Neural progenitor cell (in vitro differentiated cells): ENCODE data around the gene CDH2.

Experiments
- EZH2 ChIP-seq: fragments of 200-600 bp; sonication (generic); IDR thresholded peaks from 2 replicates; pipeline ENCODE4 v1.6.1; 2017; ENCODE audit warnings: antibody characterized with exemption, mild to moderate bottlenecking, moderate library complexity
- TF ChIP-seq, protein P1 (sequence below): fragments of 200-600 bp; sonication (generic); IDR thresholded peaks from 2 replicates; pipeline ENCODE4 v1.5.1; 2017; ENCODE audit warnings: antibody characterized with exemption, mild to moderate bottlenecking

DNA sequence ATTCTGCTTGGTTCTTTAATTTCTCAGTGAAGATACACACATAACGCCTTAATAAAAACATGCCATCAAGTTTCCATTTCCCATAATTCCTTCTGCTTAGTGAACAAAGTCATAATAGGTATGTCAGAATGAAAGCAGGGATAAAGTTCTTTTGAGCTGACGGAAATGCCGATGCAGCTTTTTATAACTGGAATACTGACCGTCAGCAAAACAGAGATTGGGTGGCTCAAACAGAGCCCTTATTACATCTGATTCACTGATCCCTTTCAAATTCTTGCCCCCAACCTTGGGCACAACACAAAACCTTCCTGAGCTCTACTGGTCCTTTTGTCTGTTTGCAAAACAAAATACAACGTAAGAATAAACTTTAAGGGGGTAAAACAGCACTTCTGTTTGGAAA lies 140.4 kb downstream of the CDH2 start:
- TF ChIP-seq, protein P1, sequence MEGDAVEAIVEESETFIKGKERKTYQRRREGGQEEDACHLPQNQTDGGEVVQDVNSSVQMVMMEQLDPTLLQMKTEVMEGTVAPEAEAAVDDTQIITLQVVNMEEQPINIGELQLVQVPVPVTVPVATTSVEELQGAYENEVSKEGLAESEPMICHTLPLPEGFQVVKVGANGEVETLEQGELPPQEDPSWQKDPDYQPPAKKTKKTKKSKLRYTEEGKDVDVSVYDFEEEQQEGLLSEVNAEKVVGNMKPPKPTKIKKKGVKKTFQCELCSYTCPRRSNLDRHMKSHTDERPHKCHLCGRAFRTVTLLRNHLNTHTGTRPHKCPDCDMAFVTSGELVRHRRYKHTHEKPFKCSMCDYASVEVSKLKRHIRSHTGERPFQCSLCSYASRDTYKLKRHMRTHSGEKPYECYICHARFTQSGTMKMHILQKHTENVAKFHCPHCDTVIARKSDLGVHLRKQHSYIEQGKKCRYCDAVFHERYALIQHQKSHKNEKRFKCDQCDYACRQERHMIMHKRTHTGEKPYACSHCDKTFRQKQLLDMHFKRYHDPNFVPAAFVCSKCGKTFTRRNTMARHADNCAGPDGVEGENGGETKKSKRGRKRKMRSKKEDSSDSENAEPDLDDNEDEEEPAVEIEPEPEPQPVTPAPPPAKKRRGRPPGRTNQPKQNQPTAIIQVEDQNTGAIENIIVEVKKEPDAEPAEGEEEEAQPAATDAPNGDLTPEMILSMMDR, result no peak
- no peak for TF ChIP-seq EZH2
